ENCODE measurements around the gene GPATCH3.
"Not testable (repeated sequence)": the region's sequence is repeated elsewhere in the genome, so short reads cannot be mapped to it uniquely, and the experiment has no call there.

Gene GPATCH3, protein sequence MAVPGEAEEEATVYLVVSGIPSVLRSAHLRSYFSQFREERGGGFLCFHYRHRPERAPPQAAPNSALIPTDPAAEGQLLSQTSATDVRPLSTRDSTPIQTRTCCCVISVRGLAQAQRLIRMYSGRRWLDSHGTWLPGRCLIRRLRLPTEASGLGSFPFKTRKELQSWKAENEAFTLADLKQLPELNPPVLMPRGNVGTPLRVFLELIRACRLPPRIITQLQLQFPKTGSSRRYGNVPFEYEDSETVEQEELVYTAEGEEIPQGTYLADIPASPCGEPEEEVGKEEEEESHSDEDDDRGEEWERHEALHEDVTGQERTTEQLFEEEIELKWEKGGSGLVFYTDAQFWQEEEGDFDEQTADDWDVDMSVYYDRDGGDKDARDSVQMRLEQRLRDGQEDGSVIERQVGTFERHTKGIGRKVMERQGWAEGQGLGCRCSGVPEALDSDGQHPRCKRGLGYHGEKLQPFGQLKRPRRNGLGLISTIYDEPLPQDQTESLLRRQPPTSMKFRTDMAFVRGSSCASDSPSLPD

DNA sequence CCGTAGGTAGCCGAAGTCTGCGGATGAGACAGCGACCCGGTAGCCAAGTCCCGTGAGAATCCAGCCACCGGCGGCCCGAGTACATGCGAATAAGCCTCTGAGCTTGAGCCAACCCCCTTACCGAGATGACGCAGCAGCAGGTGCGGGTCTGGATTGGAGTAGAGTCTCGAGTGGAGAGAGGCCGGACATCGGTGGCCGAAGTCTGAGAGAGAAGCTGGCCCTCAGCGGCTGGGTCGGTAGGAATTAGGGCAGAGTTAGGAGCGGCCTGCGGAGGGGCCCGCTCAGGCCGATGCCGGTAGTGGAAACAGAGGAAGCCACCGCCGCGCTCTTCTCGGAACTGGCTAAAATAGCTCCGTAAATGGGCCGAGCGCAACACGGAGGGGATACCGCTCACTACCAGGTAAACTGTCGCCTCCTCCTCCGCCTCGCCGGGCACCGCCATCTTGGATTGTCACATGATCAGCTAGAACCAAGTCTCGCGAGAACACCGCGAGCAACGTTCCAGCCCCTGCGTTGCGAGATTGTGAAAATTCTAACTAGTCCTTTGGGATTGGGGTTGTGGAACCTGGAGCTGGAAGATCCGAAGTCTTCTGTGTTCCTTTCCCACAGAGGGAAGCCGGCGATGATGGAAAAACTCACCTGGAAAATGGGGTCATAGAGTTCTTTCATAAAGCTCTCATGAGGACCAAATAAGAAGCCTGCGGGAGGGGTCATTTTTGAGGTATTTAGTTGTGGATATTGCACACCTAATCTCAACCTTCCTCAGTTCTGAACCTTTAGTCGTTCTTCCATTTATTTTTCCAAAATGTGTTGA, at the start of gene GPATCH3:
Gene GPATCH3, minus strand, starts transcription at position 467 of the 814 bp plus-strand sequence. Its CDS starts 25 bp downstream, at position 442.
- H3K4me3 ChIP-seq (ENCODE audit: low read depth, low read length): peak within 1 kb of the TSS; percentile 93
- no peak for TF ChIP-seq CTCF (IDR thresholded peaks at IDR 0.05; ENCODE audit: low read depth, low read length)
- DNase-seq (ENCODE audit: low read depth, low spot score): peak; percentile 93
- in situ Hi-C loops (cut with HindIII; ENCODE audit: low sequenced_read_pairs): no loop called here

GRCh38 chr1:26949926-26950319, 49.7 kb upstream of the GPATCH3 start:
- no peak for TF ChIP-seq CTCF (IDR thresholded peaks at IDR 0.05; ENCODE audit: low read depth, low read length)
- DNase-seq (ENCODE audit: low read depth, low spot score): no peak
- in situ Hi-C loops (cut with HindIII; ENCODE audit: low sequenced_read_pairs): no loop called here
- no peak overlapping the region for H3K4me3 ChIP-seq (ENCODE audit: low read depth, low read length)

GRCh38 chr1:26949266-26949925, 49.1 kb upstream of the GPATCH3 start:
- no peak for TF ChIP-seq CTCF (IDR thresholded peaks at IDR 0.05; ENCODE audit: low read depth, low read length)
- no peak overlapping the region for H3K4me3 ChIP-seq (ENCODE audit: low read depth, low read length)
- DNase-seq (ENCODE audit: low read depth, low spot score): no peak
- in situ Hi-C loops (cut with HindIII; ENCODE audit: low sequenced_read_pairs): no loop called here

DNA sequence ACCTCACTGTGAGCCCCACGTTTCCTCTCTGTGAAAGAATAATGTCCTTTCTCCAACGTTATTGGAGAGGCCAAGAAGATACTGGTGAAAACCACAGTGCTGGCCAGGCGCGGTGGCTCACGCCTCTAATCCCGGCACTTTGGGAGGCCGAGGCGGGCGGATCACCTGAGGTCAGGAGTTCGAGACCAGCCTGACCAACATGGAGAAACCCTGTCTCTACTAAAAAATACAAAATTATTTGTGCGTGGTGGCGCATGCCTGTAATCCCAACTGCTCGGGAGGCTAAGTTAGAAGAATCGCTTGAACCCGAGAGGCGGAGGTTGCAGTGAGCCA, 48.4 kb upstream of the GPATCH3 start:
- H3K4me3 ChIP-seq (ENCODE audit: low read depth, low read length); in situ Hi-C loops (cut with HindIII; ENCODE audit: low sequenced_read_pairs): not testable (repeated sequence)

GRCh38 chr1:26946270-26946669, 46.0 kb upstream of the GPATCH3 start:
- in situ Hi-C loops (cut with HindIII; ENCODE audit: low sequenced_read_pairs): no loop called here
- no peak for TF ChIP-seq CTCF (IDR thresholded peaks at IDR 0.05; ENCODE audit: low read depth, low read length)
- no peak for DNase-seq (ENCODE audit: low read depth, low spot score)
- no peak overlapping the region for H3K4me3 ChIP-seq (ENCODE audit: low read depth, low read length)

More for the DNA sequence above, 48.4 kb upstream of the GPATCH3 start:
- DNase-seq (ENCODE audit: low read depth, low spot score): not testable (repeated sequence)

DNA sequence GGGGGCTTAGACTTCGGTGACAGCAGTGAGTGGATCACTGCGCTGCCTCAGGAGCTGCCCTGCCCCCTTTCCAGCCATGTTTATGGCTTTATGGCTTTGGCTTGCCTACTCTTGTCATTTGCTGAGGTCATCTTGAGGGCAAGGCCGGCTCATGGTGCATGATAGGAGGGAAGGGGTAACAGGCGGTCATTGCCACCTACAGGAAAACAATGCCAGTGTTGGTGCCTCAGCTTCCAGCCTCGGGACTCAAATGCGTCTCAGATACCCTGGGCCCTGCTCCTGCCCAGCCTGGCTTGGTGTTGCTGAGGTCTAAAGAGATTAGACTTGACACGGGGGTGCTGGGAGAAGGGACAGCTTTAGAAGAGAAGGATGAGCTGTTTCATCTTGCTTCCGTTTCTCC, 45.5 kb upstream of the GPATCH3 start:
- no peak for TF ChIP-seq CTCF (IDR thresholded peaks at IDR 0.05; ENCODE audit: low read depth, low read length)
- no peak overlapping the region for H3K4me3 ChIP-seq (ENCODE audit: low read depth, low read length)
- in situ Hi-C loops (cut with HindIII; ENCODE audit: low sequenced_read_pairs): no loop called here
- no peak for DNase-seq (ENCODE audit: low read depth, low spot score)
